Smooth muscle cell (in vitro differentiated cells): Measurements from ENCODE around the gene ASCL5. TPM values are rescaled to one million over a fixed set of nuclear protein-coding genes. Genes with fewer than 3 reads are reported as not detected.

ENCODE experiments used
- DNase-seq: peaks from one replicate; lab custom pipeline; 2025; ENCODE audit not compliant: unreplicated experiment; lab: John Stamatoyannopoulos, UW
- H2AFZ ChIP-seq: fragments of 200-600 bp; sonication (generic); 2 replicates; pipeline ENCODE4 v1.6.0; 2016; ENCODE audit warnings: antibody characterized with exemption, low read depth, mild to moderate bottlenecking
- H3F3A ChIP-seq: fragments of 200-600 bp; sonication (generic); 2 replicates; pipeline ENCODE4 v1.6.0; 2017; ENCODE audit warnings: antibody characterized with exemption, low read depth
- H3K27ac ChIP-seq: fragments of 200-600 bp; sonication (generic); 2 replicates; pipeline ENCODE4 v1.5.1; 2016; ENCODE audit warnings: low read depth, mild to moderate bottlenecking
- H3K27me3 ChIP-seq: fragments of 200-600 bp; sonication (generic); 2 replicates; pipeline ENCODE4 v1.6.1; 2016; ENCODE audit warnings: low read depth, mild to moderate bottlenecking
- H3K36me3 ChIP-seq: fragments of 200-600 bp; sonication (generic); 2 replicates; pipeline ENCODE4 v1.5.1; 2016; ENCODE audit warnings: low read depth
- H3K4me1 ChIP-seq: fragments of 200-600 bp; sonication (generic); 2 replicates; pipeline ENCODE4 v1.5.1; 2016; ENCODE audit warnings: low read depth
- H3K4me2 ChIP-seq: fragments of 200-600 bp; sonication (generic); 2 replicates; pipeline ENCODE4 v1.6.0; 2016; ENCODE audit warnings: mild to moderate bottlenecking
- H3K4me3 ChIP-seq: fragments of 200-600 bp; sonication (generic); 2 replicates; pipeline ENCODE4 v1.5.1; 2016; ENCODE audit warnings: mild to moderate bottlenecking
- H3K79me2 ChIP-seq: fragments of 200-600 bp; sonication (generic); 2 replicates; pipeline ENCODE4 v1.6.0; 2016; ENCODE audit warnings: low read depth, mild to moderate bottlenecking
- H3K9ac ChIP-seq: fragments of 200-600 bp; sonication (generic); 2 replicates; pipeline ENCODE4 v1.6.0; 2016; ENCODE audit warnings: low read depth
- H3K9me3 ChIP-seq: fragments of 200-600 bp; sonication (generic); replicated peaks from 2 replicates; pipeline ENCODE4 v1.5.1; 2016; ENCODE audit warnings: low read depth
- H4K20me1 ChIP-seq: fragments of 200-600 bp; sonication (generic); 2 replicates; pipeline ENCODE4 v1.6.0; 2016; ENCODE audit warnings: low read depth
- WGBS: methylation state at CpG from one replicate; pipeline ENCODE4 v1.1.7; 2016; ENCODE audit warnings: low lambda C conversion rate; 5-methylcytosine and 5-hydroxymethylcytosine counted together
- polyA plus RNA-seq: library from polyadenylated mRNA; unstranded; fragments of >200 nt; fragmentation: Nextera tagmentation; extraction: Ambion mirVana; gene quantifications from 2 replicates; pipeline ENCODE4 v1.2.1, GENCODE V29; 2016
- total RNA-seq: library from RNA; depleted of rRNA; stranded (reverse); fragments of >200 nt; gene quantifications from 2 replicates; pipeline ENCODE4 v1.2.3, GENCODE V29; 2014
- TF ChIP-seq, protein P1 (sequence below): fragments of 200-600 bp; sonication (generic); IDR thresholded peaks from 2 replicates; pipeline ENCODE4 v1.5.1; 2017; ENCODE audit warnings: borderline replicate concordance, mild to moderate bottlenecking, antibody characterized with exemption; ENCODE audit not compliant: insufficient read depth, poor library complexity, severe bottlenecking

Gene ASCL5
- total and polyA plus RNA-seq, 2 experiments from 2014 or later, result not detected

DNA sequence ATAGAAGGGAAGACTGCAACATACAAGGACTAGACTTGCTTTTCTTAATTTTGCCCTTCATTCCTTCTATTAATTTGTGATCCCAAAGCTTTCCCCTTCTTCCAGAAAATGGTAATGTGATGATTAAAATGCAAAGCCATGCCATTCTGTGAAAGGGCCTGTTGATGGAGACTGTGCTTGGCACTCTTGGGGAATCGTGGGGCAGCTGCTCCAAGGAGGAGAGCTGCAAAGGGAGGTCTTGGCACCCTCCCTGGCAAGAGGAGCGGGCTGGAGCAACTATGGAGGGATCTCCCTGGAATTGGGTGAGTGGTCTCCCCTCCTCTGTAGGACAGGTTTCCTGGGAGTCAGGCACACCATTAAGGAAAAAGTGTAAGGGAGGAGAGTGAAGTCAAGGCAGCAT lies 31.4 kb downstream of the ASCL5 start:
- no peak for DNase-seq
- Histone ChIP-seq H3K27me3 (no peaks in the 10 kb centered on the region), H3K36me3 (no peaks in the 10 kb centered on the region), H3K4me1 (no peaks in the 10 kb centered on the region), H3K27ac (no peak overlapping the region), H3K9me3 (no peaks in the 10 kb centered on the region), H4K20me1 (no peaks in the 10 kb centered on the region), H2AFZ (no peak overlapping the region), H3K4me2 (no peak overlapping the region), H3F3A (no peaks in the 10 kb centered on the region), H3K79me2 (no peaks in the 10 kb centered on the region), H3K4me3 (no peak overlapping the region), H3K9ac (no peak overlapping the region)
- 93% methylated on average over 2 of the region's 2 CpGs for WGBS
- TF ChIP-seq, protein P1, sequence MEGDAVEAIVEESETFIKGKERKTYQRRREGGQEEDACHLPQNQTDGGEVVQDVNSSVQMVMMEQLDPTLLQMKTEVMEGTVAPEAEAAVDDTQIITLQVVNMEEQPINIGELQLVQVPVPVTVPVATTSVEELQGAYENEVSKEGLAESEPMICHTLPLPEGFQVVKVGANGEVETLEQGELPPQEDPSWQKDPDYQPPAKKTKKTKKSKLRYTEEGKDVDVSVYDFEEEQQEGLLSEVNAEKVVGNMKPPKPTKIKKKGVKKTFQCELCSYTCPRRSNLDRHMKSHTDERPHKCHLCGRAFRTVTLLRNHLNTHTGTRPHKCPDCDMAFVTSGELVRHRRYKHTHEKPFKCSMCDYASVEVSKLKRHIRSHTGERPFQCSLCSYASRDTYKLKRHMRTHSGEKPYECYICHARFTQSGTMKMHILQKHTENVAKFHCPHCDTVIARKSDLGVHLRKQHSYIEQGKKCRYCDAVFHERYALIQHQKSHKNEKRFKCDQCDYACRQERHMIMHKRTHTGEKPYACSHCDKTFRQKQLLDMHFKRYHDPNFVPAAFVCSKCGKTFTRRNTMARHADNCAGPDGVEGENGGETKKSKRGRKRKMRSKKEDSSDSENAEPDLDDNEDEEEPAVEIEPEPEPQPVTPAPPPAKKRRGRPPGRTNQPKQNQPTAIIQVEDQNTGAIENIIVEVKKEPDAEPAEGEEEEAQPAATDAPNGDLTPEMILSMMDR, result no peak

DNA sequence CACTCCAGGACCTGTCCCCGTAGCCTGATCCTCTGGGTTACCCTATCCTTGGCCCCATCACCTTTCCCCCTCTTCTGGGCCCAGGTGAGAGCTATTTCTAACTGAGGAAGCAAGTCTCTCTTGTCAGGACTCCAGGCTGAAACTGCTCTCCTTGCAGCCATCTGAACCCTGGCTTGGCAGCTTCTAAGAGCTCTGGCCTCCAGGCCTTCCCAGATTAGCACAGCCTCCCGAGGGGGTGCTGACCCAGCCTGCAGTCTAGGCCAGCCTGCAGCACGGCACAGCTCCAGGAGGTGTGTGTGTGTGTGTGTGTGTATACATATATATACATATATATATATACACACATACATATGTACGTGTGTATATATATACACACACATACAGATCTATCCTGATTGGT lies 32.2 kb downstream of the ASCL5 start:
- no peak overlapping the region for H3K9ac ChIP-seq
- H3F3A ChIP-seq, result no peaks in the 10 kb centered on the region
- no peak overlapping the region for H3K4me3 ChIP-seq
- WGBS, result 81% methylated on average over 4 of the region's 4 CpGs
- H2AFZ ChIP-seq, result no peak overlapping the region
- TF ChIP-seq, protein P1, result no peak
- H3K27ac ChIP-seq, result no peak overlapping the region
- H3K79me2 ChIP-seq, result no peaks in the 10 kb centered on the region
- H3K36me3 ChIP-seq, result no peaks in the 10 kb centered on the region
- no peak overlapping the region for H3K4me2 ChIP-seq
- no peaks in the 10 kb centered on the region for H3K4me1 ChIP-seq
- no peaks in the 10 kb centered on the region for H3K9me3 ChIP-seq
- no peaks in the 10 kb centered on the region for H3K27me3 ChIP-seq
- DNase-seq, result no peak
- H4K20me1 ChIP-seq, result no peaks in the 10 kb centered on the region

DNA sequence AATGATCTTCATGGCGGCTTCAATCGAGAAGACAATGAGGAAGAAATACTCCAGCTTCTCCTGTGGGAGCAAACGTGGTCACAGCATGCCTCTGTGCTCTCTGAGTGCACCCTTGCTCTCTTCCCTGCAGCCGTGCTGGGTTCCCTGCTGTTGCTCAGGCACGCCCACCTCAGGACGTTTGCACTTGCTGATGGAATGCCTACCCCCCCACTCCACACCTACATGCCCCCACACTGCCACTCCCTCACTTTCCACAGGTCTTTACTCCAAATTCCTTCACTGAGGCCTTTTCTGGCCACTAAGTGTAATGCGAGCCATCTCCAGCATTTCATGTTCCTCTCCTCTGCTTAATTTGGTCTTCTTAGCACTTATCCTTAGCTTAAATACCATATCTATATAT lies 33.0 kb downstream of the ASCL5 start:
- DNase-seq, result no peak
- Histone ChIP-seq H3K4me1 (peaks cover 5% of the 10 kb centered on the region), H3F3A (no peaks in the 10 kb centered on the region), H3K9ac (no peak overlapping the region), H4K20me1 (no peaks in the 10 kb centered on the region), H3K4me3 (no peak overlapping the region), H3K4me2 (no peak overlapping the region), H3K36me3 (no peaks in the 10 kb centered on the region), H3K79me2 (no peaks in the 10 kb centered on the region), H3K27ac (no peak overlapping the region), H2AFZ (no peak overlapping the region), H3K9me3 (no peaks in the 10 kb centered on the region), H3K27me3 (no peaks in the 10 kb centered on the region)
- WGBS, result 73% methylated on average over 7 of the region's 7 CpGs
- TF ChIP-seq, protein P1, result no peak

DNA sequence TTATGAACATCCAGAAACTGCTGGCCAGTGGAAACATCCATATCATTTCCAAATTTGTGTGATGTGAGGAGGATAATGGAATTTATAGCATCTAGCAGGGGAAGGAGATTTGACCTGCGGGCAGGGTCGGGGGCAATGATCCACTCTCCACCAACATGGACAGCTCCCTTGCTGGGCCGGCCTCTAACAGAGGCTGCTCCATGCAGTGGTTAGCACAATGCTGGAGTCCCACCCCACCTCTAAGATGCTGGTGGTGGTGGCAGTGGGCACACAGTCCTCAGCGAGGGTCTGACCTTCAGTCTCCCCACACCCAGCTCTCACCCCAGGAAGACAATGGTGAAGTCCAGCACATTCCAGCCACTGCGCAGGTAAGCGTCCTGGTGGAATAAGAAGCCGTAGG lies 33.4 kb downstream of the ASCL5 start:
- TF ChIP-seq, protein P1, result no peak
- Histone ChIP-seq H3K36me3 (no peaks in the 10 kb centered on the region), H3K27me3 (no peaks in the 10 kb centered on the region), H3K4me1 (peaks cover 5% of the 10 kb centered on the region), H3K9ac (no peak overlapping the region), H3K9me3 (no peaks in the 10 kb centered on the region), H3K4me2 (no peak overlapping the region), H3K79me2 (no peaks in the 10 kb centered on the region), H2AFZ (no peak overlapping the region), H3F3A (no peaks in the 10 kb centered on the region), H3K27ac (no peak overlapping the region), H3K4me3 (no peak overlapping the region), H4K20me1 (no peaks in the 10 kb centered on the region)
- no peak for DNase-seq
- WGBS, result 94% methylated on average over 7 of the region's 7 CpGs
